Measurements from ENCODE around the gene ACOX2. TPM values are rescaled to one million over a fixed set of nuclear protein-coding genes. Genes with fewer than 3 reads are reported as not detected.

ACOX2 gene
- total RNA-seq (10 to 100 TPM in 2 of 4 donors, 1 to 10 TPM in 2; 1.8 to 18.1 (median 8.7) TPM), polyA plus RNA-seq (1 to 10 TPM; 2.2 to 4.4 (median 2.4) TPM)
- long read RNA-seq, donor 1, transcript ACOX2-201 (15 exons, 2,426 nt): major isoform, 12 of 18 reads
- long read RNA-seq, donor 1, partial matches to known transcripts: 2 of 18 reads
- long read RNA-seq, donor 1, other reads (novel, unspliced or antisense): 1 of 18 reads
- long read RNA-seq, donor 2, partial matches to known transcripts: 0 of 1 reads
- long read RNA-seq, donor 2, other reads (novel, unspliced or antisense): 1 of 1 reads

DNA sequence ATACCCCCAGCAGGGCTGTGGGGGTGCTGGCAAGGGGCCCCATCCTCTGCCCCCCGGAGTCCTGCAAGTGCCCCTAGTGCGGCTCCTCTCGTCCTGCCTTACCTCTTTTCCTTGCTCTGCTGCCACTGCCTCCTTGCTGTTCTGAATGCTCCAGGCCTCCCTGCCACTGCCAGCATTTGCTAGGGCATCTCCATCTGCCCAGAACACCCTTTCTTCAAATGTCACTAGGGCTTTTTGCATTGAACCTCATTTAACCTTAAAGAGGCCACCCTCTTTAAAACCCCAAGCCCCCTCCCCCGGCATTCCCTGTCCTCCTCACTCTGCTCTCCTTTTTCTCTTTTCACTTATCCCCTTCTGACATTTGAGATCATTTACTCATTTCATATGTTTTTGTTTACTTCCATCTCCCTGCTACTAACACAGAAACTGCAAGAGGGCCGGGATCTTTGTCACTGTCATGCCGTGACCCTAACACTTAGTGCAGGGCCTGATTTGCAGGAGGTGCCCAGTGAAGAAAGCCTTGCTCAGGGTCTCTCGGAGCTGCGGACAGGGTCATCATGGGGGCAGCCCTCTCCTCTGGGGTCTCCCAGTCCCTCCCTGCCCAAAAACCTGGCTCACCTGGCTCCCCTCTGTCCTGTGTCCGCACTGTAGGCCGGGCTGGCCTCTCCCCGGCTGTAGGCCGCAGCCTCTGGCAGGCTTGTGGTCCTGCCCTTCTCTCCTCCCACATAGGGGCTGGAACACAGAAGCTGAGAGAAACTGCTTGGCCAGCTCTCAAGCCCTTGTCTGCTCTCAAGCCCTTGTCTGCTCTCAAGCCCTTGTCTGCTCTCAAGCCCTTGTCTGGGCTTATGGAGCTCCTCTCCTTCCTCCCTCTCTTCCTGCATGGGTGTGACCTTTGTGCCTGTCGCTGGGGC, at the start of gene ACOX2:
Gene ACOX2, minus strand, starts transcription at position 690 of the 911 bp plus-strand sequence. CDS start 2,084 bp downstream, outside the sequence.
- H3K4me1 ChIP-seq: peaks cover 20% of the 10 kb centered on the region
- no peaks in the 10 kb centered on the region for H3K27me3 ChIP-seq (ENCODE audit: insufficient read depth in 3 of 3, low read length in 2 of 3)
- no peaks in the 10 kb centered on the region for H3K9me3 ChIP-seq
- TF ChIP-seq, protein P1, sequence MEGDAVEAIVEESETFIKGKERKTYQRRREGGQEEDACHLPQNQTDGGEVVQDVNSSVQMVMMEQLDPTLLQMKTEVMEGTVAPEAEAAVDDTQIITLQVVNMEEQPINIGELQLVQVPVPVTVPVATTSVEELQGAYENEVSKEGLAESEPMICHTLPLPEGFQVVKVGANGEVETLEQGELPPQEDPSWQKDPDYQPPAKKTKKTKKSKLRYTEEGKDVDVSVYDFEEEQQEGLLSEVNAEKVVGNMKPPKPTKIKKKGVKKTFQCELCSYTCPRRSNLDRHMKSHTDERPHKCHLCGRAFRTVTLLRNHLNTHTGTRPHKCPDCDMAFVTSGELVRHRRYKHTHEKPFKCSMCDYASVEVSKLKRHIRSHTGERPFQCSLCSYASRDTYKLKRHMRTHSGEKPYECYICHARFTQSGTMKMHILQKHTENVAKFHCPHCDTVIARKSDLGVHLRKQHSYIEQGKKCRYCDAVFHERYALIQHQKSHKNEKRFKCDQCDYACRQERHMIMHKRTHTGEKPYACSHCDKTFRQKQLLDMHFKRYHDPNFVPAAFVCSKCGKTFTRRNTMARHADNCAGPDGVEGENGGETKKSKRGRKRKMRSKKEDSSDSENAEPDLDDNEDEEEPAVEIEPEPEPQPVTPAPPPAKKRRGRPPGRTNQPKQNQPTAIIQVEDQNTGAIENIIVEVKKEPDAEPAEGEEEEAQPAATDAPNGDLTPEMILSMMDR (IDR thresholded peaks at IDR 0.05): no peak
- DNase-seq: peak; percentile 67 to 74
- ATAC-seq: peak; percentile 55 to 72 (median 68)
- intact Hi-C loops (cut with DNase I): loop anchor here (5.0 to 10.0 kb wide), 2 partner anchors 349 to 362 kb away; no protein-coding TSS in a partner anchor
- peak within 1 kb of the TSS; percentile 71 for H3K27ac ChIP-seq
- H3K4me3 ChIP-seq: peak within 1 kb of the TSS; percentile 59
- peaks cover 0 to 4% of the 10 kb centered on the region in 2 donors for H3K36me3 ChIP-seq (ENCODE audit: insufficient read depth in 1 of 2, low read depth in 1 of 2)
- 29 to 36% (median 34%) methylated on average over 13 of the region's 13 CpGs for WGBS, 3 donors

DNA sequence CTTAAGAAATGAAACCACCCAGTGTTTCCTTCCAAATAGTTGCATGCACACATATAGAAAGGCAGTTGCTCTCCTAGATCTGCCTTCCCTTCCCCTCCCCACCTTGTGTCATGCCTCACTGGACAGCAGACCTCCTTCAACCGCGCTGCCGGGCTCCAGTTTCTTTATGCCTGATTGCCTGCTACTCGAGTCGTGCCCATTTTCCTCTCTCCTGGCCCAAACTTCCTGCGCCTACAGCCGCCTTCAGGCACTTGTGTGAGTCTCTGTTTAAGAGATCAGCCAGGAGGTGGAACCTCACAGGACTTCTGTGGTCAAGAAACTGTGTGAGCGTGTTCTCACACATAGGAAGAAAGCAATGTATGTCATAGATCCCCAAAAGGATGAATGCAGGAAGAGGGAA, 49.0 kb upstream of the ACOX2 start:
- TF ChIP-seq, protein P1 (IDR thresholded peaks at IDR 0.05): no peak
- Histone ChIP-seq H3K4me1 (no peaks in the 10 kb centered on the region), H3K9me3 (no peaks in the 10 kb centered on the region), H3K27ac (no peak overlapping the region), H3K36me3 (ENCODE audit: insufficient read depth in 1 of 2, low read depth in 1 of 2) (no peaks in the 10 kb centered on the region), H3K4me3 (peak overlapping the region; percentile 79), H3K27me3 (ENCODE audit: insufficient read depth in 3 of 3, low read length in 2 of 3) (peaks cover 0 to 17% (median 7%) of the 10 kb centered on the region in 3 donors)
- DNase-seq (no peak), ATAC-seq (no peak)
- intact Hi-C loops (cut with DNase I): no loop called here
- WGBS, 3 donors: 36 to 57% (median 40%) methylated on average over 8 of the region's 8 CpGs

DNA sequence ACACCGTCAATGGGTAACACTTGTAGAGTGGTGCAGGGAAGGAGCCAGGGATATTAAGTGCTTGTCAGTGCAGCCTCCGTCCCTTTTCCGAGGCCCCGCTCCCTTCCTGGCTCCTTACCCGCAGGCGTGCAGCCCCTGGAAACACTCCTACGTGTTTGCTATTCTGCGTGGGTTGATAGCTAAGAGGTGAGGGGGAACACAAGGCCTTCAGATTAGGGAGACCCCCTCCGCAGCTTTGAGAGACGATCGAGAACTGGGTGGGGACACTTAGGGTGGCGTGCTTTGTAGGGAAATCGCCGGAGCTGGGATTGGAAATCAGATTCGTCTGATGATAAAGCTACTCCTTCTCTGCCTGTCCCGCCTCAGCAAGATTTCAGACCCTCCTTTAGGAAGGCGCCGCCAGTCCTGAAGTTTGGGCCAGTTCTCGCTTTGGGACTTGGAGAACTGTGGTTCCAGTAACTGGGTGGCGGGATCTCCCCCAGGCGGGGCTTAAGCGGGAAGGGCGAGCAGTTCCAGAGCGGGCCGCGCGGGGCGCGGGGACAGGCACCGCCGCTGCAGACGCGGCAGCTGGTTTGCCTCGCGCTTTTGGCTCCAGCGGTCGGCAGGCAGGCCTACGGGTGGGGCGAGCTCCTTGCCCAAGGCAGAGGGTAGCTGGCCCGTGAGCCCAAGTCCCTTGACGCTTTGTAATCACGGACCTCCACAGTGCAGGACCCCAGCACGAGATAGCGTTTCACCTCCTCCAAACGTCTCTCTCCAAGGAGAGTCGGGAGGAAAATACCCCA, 48.2 kb upstream of the ACOX2 start:
- TF ChIP-seq, protein P1 (IDR thresholded peaks at IDR 0.05): peak; percentile 78
- Histone ChIP-seq H3K27me3 (ENCODE audit: insufficient read depth in 3 of 3, low read length in 2 of 3) (peaks cover 0 to 17% (median 7%) of the 10 kb centered on the region in 3 donors), H3K4me3 (peak overlapping the region; percentile 79), H3K4me1 (no peaks in the 10 kb centered on the region), H3K36me3 (ENCODE audit: insufficient read depth in 1 of 2, low read depth in 1 of 2) (no peaks in the 10 kb centered on the region), H3K27ac (peak overlapping the region; percentile 65), H3K9me3 (no peaks in the 10 kb centered on the region)
- ATAC-seq (peak; percentile 94 to 99 (median 96)), DNase-seq (peak; percentile 86 to 91)
- intact Hi-C loops (cut with DNase I): no loop called here
- WGBS, 3 donors: 1% methylated on average over 39 to 46 of the region's 46 CpGs

DNA sequence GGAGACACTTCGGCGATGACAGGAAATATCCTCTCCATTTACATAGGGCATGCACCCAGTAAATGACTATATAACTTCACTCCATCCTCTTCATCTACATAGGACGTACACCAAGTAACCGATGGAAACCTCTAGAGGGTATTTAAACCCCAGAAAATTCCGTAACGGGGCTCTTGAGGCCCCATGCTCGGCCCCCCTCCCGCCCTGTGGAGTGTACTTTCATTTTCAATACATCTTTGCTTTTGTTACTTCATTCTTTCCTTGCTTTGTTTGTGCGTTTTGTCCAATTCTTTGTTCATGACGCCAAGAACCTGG, 47.7 kb upstream of the ACOX2 start:
- H3K9me3 ChIP-seq: no peaks in the 10 kb centered on the region
- intact Hi-C loops (cut with DNase I): no loop called here
- peak in 2 of 4 donors; percentile 6 to 25 for ATAC-seq
- 8 to 20% (median 16%) methylated on average over 10 of the region's 10 CpGs for WGBS, 3 donors
- TF ChIP-seq, protein P1 (IDR thresholded peaks at IDR 0.05): no peak
- peaks cover 0 to 17% (median 7%) of the 10 kb centered on the region in 3 donors for H3K27me3 ChIP-seq (ENCODE audit: insufficient read depth in 3 of 3, low read length in 2 of 3)
- no peaks in the 10 kb centered on the region for H3K36me3 ChIP-seq (ENCODE audit: insufficient read depth in 1 of 2, low read depth in 1 of 2)
- no peak for DNase-seq
- H3K27ac ChIP-seq: peak overlapping the region; percentile 65
- no peaks in the 10 kb centered on the region for H3K4me1 ChIP-seq
- H3K4me3 ChIP-seq: peak overlapping the region; percentile 79

All from psoas muscle (tissue), 8 donors.